SJCRH30 (cell line): ENCODE measurements around the gene TUBB1. TPM values are rescaled to one million over a fixed set of nuclear protein-coding genes. Genes with fewer than 3 reads are reported as not detected.
A peak's percentile ranks its signal among the peaks of the same experiment; 100 is the strongest.
"Not testable (repeated sequence)": the region's sequence is repeated elsewhere in the genome, so short reads cannot be mapped to it uniquely, and the experiment has no call there.

Experiments used
- DNase-seq, 2 experiments: peaks; one replicate each; pipeline ENCODE4 v3.0.0-alpha.2; 2015 to 2020
- H3K27ac ChIP-seq: fragments of 250-450 bp; sonication (Bioruptor Pico); 2 replicates; pipeline ENCODE4 v1.5.1; 2020; ENCODE audit warnings: mild to moderate bottlenecking, moderate library complexity
- H3K27me3 ChIP-seq: fragments of 250-450 bp; sonication (Bioruptor Pico); 2 replicates; pipeline ENCODE4 v1.5.1; 2020; ENCODE audit warnings: mild to moderate bottlenecking, moderate library complexity
- H3K36me3 ChIP-seq: fragments of 250-450 bp; sonication (Bioruptor Pico); 2 replicates; pipeline ENCODE4 v1.5.1; 2020; ENCODE audit warnings: mild to moderate bottlenecking, moderate library complexity
- H3K4me1 ChIP-seq: fragments of 250-450 bp; sonication (Bioruptor Pico); 2 replicates; pipeline ENCODE4 v1.5.1; 2020; ENCODE audit warnings: mild to moderate bottlenecking, moderate library complexity
- H3K4me3 ChIP-seq: fragments of 250-450 bp; sonication (Bioruptor Pico); 2 replicates; pipeline ENCODE4 v1.5.1; 2020; ENCODE audit warnings: mild to moderate bottlenecking, moderate library complexity
- H3K9me3 ChIP-seq: fragments of 250-450 bp; sonication (Bioruptor Pico); replicated peaks from 2 replicates; pipeline ENCODE4 v1.5.1; 2020; ENCODE audit warnings: mild to moderate bottlenecking, moderate library complexity
- total RNA-seq: library from RNA; depleted of rRNA; stranded (reverse); fragments of >200 nt; shearing (Covaris generic); gene quantifications from 2 replicates; pipeline ENCODE4 v1.2.3, GENCODE V29; 2014

TUBB1 gene
- total RNA-seq, 1 experiment from 2014 or later, result not detected

GRCh38 chr20:59032023-59032712 is 12.9 kb downstream of the TUBB1 start, which contains the start of gene ATP5F1E:
Gene ATP5F1E, minus strand, starts transcription at chr20:59032335. Its CDS starts 84 bp downstream, at chr20:59032251.
- peak; percentile 99 to 100 for DNase-seq
- H3K9me3 ChIP-seq, result no peaks in the 10 kb centered on the region
- no peaks in the 10 kb centered on the region for H3K27me3 ChIP-seq
- peak within 1 kb of the TSS; percentile 93 for H3K4me3 ChIP-seq
- H3K27ac ChIP-seq, result peak within 1 kb of the TSS; percentile 85
- H3K36me3 ChIP-seq, result peaks cover 76% of the 10 kb centered on the region
- peaks cover 43% of the 10 kb centered on the region for H3K4me1 ChIP-seq

GRCh38 chr20:59032713-59033059 is 13.5 kb downstream of the TUBB1 start:
- H3K27ac ChIP-seq, result peak overlapping the region; percentile 85

GRCh38 chr20:59033093-59033492 is 13.9 kb downstream of the TUBB1 start:
- H3K27me3 ChIP-seq, result no peaks in the 10 kb centered on the region
- DNase-seq, result no peak
- H3K36me3 ChIP-seq, result peaks cover 76% of the 10 kb centered on the region
- H3K4me1 ChIP-seq, result peaks cover 34% of the 10 kb centered on the region
- H3K4me3 ChIP-seq, result peak overlapping the region; percentile 93
- peak overlapping the region; percentile 85 for H3K27ac ChIP-seq
- H3K9me3 ChIP-seq, result no peaks in the 10 kb centered on the region

More at GRCh38 chr20:59032713-59033059, 13.5 kb downstream of the TUBB1 start:
- no peaks in the 10 kb centered on the region for H3K27me3 ChIP-seq
- H3K36me3 ChIP-seq, result peaks cover 76% of the 10 kb centered on the region
- peaks cover 38% of the 10 kb centered on the region for H3K4me1 ChIP-seq
- no peaks in the 10 kb centered on the region for H3K9me3 ChIP-seq
- peak overlapping the region; percentile 93 for H3K4me3 ChIP-seq
- peak in 1 of 2 experiments; percentile 92 for DNase-seq

GRCh38 chr20:59033616-59034165 is 14.5 kb downstream of the TUBB1 start:
- DNase-seq, result peak in 1 of 2 experiments; percentile 49
- Histone ChIP-seq H3K4me3 (no peak overlapping the region), H3K27ac (no peak overlapping the region), H3K9me3 (no peaks in the 10 kb centered on the region), H3K36me3 (peaks cover 76% of the 10 kb centered on the region), H3K27me3 (no peaks in the 10 kb centered on the region), H3K4me1 (peaks cover 28% of the 10 kb centered on the region)

- Histone ChIP-seq H3K9me3 (no peaks in the 10 kb centered on the region), H3K36me3 (peaks cover 75% of the 10 kb centered on the region), H3K4me1 (peaks cover 25% of the 10 kb centered on the region), H3K4me3 (no peak overlapping the region), H3K27me3 (no peaks in the 10 kb centered on the region), H3K27ac (no peak overlapping the region)
- no peak for DNase-seq
These were observed 16.2 kb downstream of the TUBB1 start for GRCh38 chr20:59035381-59035780.

- Histone ChIP-seq H3K9me3 (no peaks in the 10 kb centered on the region), H3K27ac (no peak overlapping the region), H3K27me3 (no peaks in the 10 kb centered on the region), H3K4me3 (no peak overlapping the region), H3K4me1 (peaks cover 26% of the 10 kb centered on the region), H3K36me3 (peaks cover 71% of the 10 kb centered on the region)
- DNase-seq, result no peak
These were observed 18.2 kb downstream of the TUBB1 start for GRCh38 chr20:59037386-59037785.

- Histone ChIP-seq H3K36me3 (peaks cover 63% of the 10 kb centered on the region), H3K4me1 (peaks cover 18% of the 10 kb centered on the region), H3K9me3 (no peaks in the 10 kb centered on the region), H3K27me3 (no peaks in the 10 kb centered on the region), H3K4me3 (no peak overlapping the region), H3K27ac (no peak overlapping the region)
- DNase-seq, result no peak
These were observed 20.0 kb downstream of the TUBB1 start for GRCh38 chr20:59039233-59039632.

- H3K9me3 ChIP-seq, result no peaks in the 10 kb centered on the region
- no peak for DNase-seq
- no peak overlapping the region for H3K4me3 ChIP-seq
- H3K4me1 ChIP-seq, result peaks cover 18% of the 10 kb centered on the region
- no peak overlapping the region for H3K27ac ChIP-seq
- no peaks in the 10 kb centered on the region for H3K27me3 ChIP-seq
- H3K36me3 ChIP-seq, result peaks cover 51% of the 10 kb centered on the region
These were observed 21.4 kb downstream of the TUBB1 start for GRCh38 chr20:59040667-59041066.

- H3K9me3 ChIP-seq, DNase-seq, H3K27me3 ChIP-seq: not testable (repeated sequence)
- Histone ChIP-seq H3K36me3 (peaks cover 42% of the 10 kb centered on the region), H3K27ac (peak overlapping the region; percentile 70; the same call in 1 of the 2 replicates), H3K4me1 (peaks cover 18% of the 10 kb centered on the region), H3K4me3 (peak overlapping the region; percentile 87)
These were observed 22.3 kb downstream of the TUBB1 start for GRCh38 chr20:59041487-59041886.

- H3K9me3 ChIP-seq, result no peaks in the 10 kb centered on the region
- H3K4me1 ChIP-seq, result peaks cover 18% of the 10 kb centered on the region
- H3K4me3 ChIP-seq, result peak within 1 kb of the TSS; percentile 87
- DNase-seq, result peak; percentile 69
- peaks cover 34% of the 10 kb centered on the region for H3K36me3 ChIP-seq
- peak within 1 kb of the TSS; percentile 70 for H3K27ac ChIP-seq
- H3K27me3 ChIP-seq, result no peaks in the 10 kb centered on the region
These were observed 23.0 kb downstream of the TUBB1 start, which contains the start of gene PRELID3B for GRCh38 chr20:59042151-59042795. Gene PRELID3B, minus strand, starts transcription at chr20:59042786. Its CDS starts 56 bp downstream, at chr20:59042730.

GRCh38 chr20:59042796-59043631 is 23.8 kb downstream of the TUBB1 start:
- H3K27me3 ChIP-seq, result no peaks in the 10 kb centered on the region
- H3K36me3 ChIP-seq, result peaks cover 27% of the 10 kb centered on the region
- DNase-seq, result peak; percentile 98 to 99
- H3K9me3 ChIP-seq, result no peaks in the 10 kb centered on the region
- peak overlapping the region; percentile 87 for H3K4me3 ChIP-seq
- peak overlapping the region; percentile 70; the same call in 1 of the 2 replicates for H3K27ac ChIP-seq
- H3K4me1 ChIP-seq, result peaks cover 18% of the 10 kb centered on the region

GRCh38 chr20:59043698-59044097 is 24.5 kb downstream of the TUBB1 start:
- H3K27ac ChIP-seq, result no peak overlapping the region
- H3K27me3 ChIP-seq, result no peaks in the 10 kb centered on the region
- H3K9me3 ChIP-seq, result no peaks in the 10 kb centered on the region
- peaks cover 20% of the 10 kb centered on the region for H3K36me3 ChIP-seq
- peak in 1 of 2 experiments; percentile 47 for DNase-seq
- H3K4me1 ChIP-seq, result peaks cover 18% of the 10 kb centered on the region
- H3K4me3 ChIP-seq, result peak overlapping the region; percentile 87

- Histone ChIP-seq H3K4me1 (peaks cover 13% of the 10 kb centered on the region), H3K27me3 (no peaks in the 10 kb centered on the region), H3K36me3 (peaks cover 15% of the 10 kb centered on the region), H3K9me3 (no peaks in the 10 kb centered on the region), H3K4me3 (no peak overlapping the region), H3K27ac (no peak overlapping the region)
- DNase-seq, result no peak
These were observed 25.1 kb downstream of the TUBB1 start for GRCh38 chr20:59044295-59044694.

- DNase-seq, result no peak
- H3K27ac ChIP-seq, result no peak overlapping the region
- H3K4me3 ChIP-seq, result no peak overlapping the region
- H3K27me3 ChIP-seq, result no peaks in the 10 kb centered on the region
- peaks cover 10% of the 10 kb centered on the region for H3K36me3 ChIP-seq
- H3K4me1 ChIP-seq, result peaks cover 13% of the 10 kb centered on the region
- H3K9me3 ChIP-seq, result no peaks in the 10 kb centered on the region
These were observed 25.6 kb downstream of the TUBB1 start for GRCh38 chr20:59044796-59045195.
